Measurements from ENCODE around the gene MACIR. TPM values are rescaled to one million over a fixed set of nuclear protein-coding genes. Genes with fewer than 3 reads are reported as not detected.

MACIR gene
- total RNA-seq, 4 donors from 2014 or later, result 21.7 to 72.8 (median 47.7) TPM

GRCh38 chr5:103293719-103294118, 35.2 kb downstream of the MACIR start:
- in situ Hi-C loops (cut with MboI; ENCODE audit: low pct_ligation_motif_present in 1 of 4, low pct_unique_long_range_greater_than_20kb in 1 of 4, low sequenced_read_pairs in 3 of 4) (no loop called here), intact Hi-C loops (cut with DNase I; ENCODE audit: low total_unique reads) (no loop called here)
- WGBS, 2 donors (ENCODE audit: low coverage in 1 of 2), result 75 to 79% methylated on average over 3 of the region's 3 CpGs
- Histone ChIP-seq H3K4me3 (no peak overlapping the region), H3K9me3 (no peaks in the 10 kb centered on the region), H3K27me3 (no peaks in the 10 kb centered on the region), H3K36me3 (no peaks in the 10 kb centered on the region), H3K4me1 (no peaks in the 10 kb centered on the region), H3K27ac (no peak overlapping the region)
- no peak for TF ChIP-seq CTCF (IDR thresholded peaks at IDR 0.05)
- TF ChIP-seq POLR2AphosphoS5 (IDR thresholded peaks at IDR 0.05), result no peak
- no peak for TF ChIP-seq EP300 (IDR thresholded peaks at IDR 0.05; ENCODE audit: low read depth)
- no peak for TF ChIP-seq POLR2A (IDR thresholded peaks at IDR 0.05)
- DNase-seq, result no peak

GRCh38 chr5:103294906-103295305, 36.3 kb downstream of the MACIR start:
- WGBS, 2 donors (ENCODE audit: low coverage in 1 of 2), result 68 to 93% methylated on average over 5 of the region's 5 CpGs
- intact Hi-C loops (cut with DNase I; ENCODE audit: low total_unique reads) (no loop called here), in situ Hi-C loops (cut with MboI; ENCODE audit: low pct_ligation_motif_present in 1 of 4, low pct_unique_long_range_greater_than_20kb in 1 of 4, low sequenced_read_pairs in 3 of 4) (no loop called here)
- no peaks in the 10 kb centered on the region for H3K27me3 ChIP-seq
- H3K36me3 ChIP-seq, result no peaks in the 10 kb centered on the region
- TF ChIP-seq EP300 (IDR thresholded peaks at IDR 0.05; ENCODE audit: low read depth) (no peak), CTCF (IDR thresholded peaks at IDR 0.05) (no peak), POLR2AphosphoS5 (IDR thresholded peaks at IDR 0.05) (no peak)
- DNase-seq, result no peak
- no peak overlapping the region for H3K4me3 ChIP-seq
- H3K9me3 ChIP-seq, result no peaks in the 10 kb centered on the region
- H3K4me1 ChIP-seq, result no peaks in the 10 kb centered on the region
- no peak overlapping the region for H3K27ac ChIP-seq

DNA sequence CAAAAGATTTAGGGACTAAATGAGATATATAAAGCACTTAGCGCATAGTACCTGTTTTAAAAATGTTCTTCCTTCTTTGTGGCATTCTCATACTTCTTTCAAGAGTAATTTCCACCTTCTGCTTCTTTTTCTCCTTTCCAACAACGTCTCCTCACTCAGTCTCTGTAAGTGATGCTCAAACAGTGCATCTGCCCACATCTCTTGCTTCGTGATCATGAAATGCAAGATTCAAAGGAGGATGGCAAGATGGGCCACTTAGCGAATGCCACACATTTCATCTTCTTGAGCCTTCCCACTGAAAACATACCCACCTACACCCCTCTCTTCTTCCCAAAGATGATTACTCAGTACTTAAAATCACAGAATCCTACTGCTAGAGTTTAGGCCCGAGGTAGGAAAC, 36.9 kb downstream of the MACIR start:
- no peaks in the 10 kb centered on the region for H3K36me3 ChIP-seq
- 89 to 95% methylated on average over 2 to 5 of the region's 5 CpGs for WGBS, 2 donors (ENCODE audit: low coverage in 1 of 2)
- H3K4me3 ChIP-seq, result no peak overlapping the region
- no peak for TF ChIP-seq POLR2AphosphoS5 (IDR thresholded peaks at IDR 0.05)
- no peak for TF ChIP-seq CTCF (IDR thresholded peaks at IDR 0.05)
- TF ChIP-seq POLR2A (IDR thresholded peaks at IDR 0.05), result no peak
- no peak for TF ChIP-seq EP300 (IDR thresholded peaks at IDR 0.05; ENCODE audit: low read depth)
- intact Hi-C loops (cut with DNase I; ENCODE audit: low total_unique reads), result no loop called here
- H3K4me1 ChIP-seq, result no peaks in the 10 kb centered on the region
- no peaks in the 10 kb centered on the region for H3K27me3 ChIP-seq
- H3K27ac ChIP-seq, result no peak overlapping the region
- H3K9me3 ChIP-seq, result no peaks in the 10 kb centered on the region
- in situ Hi-C loops (cut with MboI; ENCODE audit: low pct_ligation_motif_present in 1 of 4, low pct_unique_long_range_greater_than_20kb in 1 of 4, low sequenced_read_pairs in 3 of 4), result no loop called here
- no peak for DNase-seq

DNA sequence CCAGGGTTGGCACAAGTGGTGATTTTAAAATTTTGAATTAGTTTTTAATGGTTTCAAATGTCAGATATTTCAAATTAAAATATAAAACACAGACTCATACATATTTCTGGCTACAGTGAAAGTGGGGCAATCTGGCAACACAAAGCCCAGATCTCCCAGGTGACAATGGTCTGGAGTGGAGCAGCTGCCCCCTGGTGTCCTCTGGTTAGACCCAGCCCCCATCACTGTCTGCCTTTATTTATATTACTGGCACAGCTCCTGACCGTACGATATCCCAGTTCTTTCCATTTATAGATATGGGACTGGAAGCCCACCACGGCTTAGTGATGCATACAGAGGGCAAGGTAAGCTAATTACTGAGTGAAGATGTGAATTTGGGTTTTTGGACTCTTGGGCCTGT, 37.3 kb downstream of the MACIR start:
- Histone ChIP-seq H3K27ac (no peak overlapping the region), H3K36me3 (no peaks in the 10 kb centered on the region), H3K4me1 (no peaks in the 10 kb centered on the region), H3K27me3 (no peaks in the 10 kb centered on the region), H3K9me3 (no peaks in the 10 kb centered on the region), H3K4me3 (no peak overlapping the region)
- intact Hi-C loops (cut with DNase I; ENCODE audit: low total_unique reads), result no loop called here
- DNase-seq, result no peak
- TF ChIP-seq POLR2AphosphoS5 (IDR thresholded peaks at IDR 0.05), result no peak
- no peak for TF ChIP-seq CTCF (IDR thresholded peaks at IDR 0.05)
- no peak for TF ChIP-seq POLR2A (IDR thresholded peaks at IDR 0.05)
- WGBS, 2 donors (ENCODE audit: low coverage in 1 of 2), result 90 to 95% methylated on average over 2 to 3 of the region's 3 CpGs
- in situ Hi-C loops (cut with MboI; ENCODE audit: low pct_ligation_motif_present in 1 of 4, low pct_unique_long_range_greater_than_20kb in 1 of 4, low sequenced_read_pairs in 3 of 4), result no loop called here
